HepG2 (cell line): ENCODE measurements around the gene JUND. TPM values are rescaled to one million over a fixed set of nuclear protein-coding genes. Genes with fewer than 3 reads are reported as not detected.

ENCODE experiments used
- ATAC-seq: fragments of 200-7000 bp; cut with Tn5 transposase; 3 replicates; pipeline ENCODE4 v1.9.1; 2020; ENCODE audit warnings: mild to moderate bottlenecking, moderate library complexity
- BruUV-seq: library from RNA; stranded (reverse); fragments of 400-500 nt; replicated peaks from 2 replicates; lab custom pipeline; 2021; lab: Mats Ljungman, UMichigan
- CTCF ChIA-PET: fragments of 300-600 bp; formaldehyde crosslinking; extraction: SDS; loops from one replicate; lab custom pipeline; 2021; ENCODE audit warnings: low total read pairs, inconsistent platforms, low intra/inter-chr PET ratio; lab: Yijun Ruan, JAX
- POLR2A ChIA-PET: fragments of 350-600 bp; sonication (Branson Sonifier 250); formaldehyde crosslinking; loops from one replicate; lab custom pipeline; 2020; ENCODE audit warnings: antibody characterized with exemption, inconsistent platforms; lab: Yijun Ruan, JAX
- DNase-seq: peaks from one replicate; pipeline ENCODE4 v3.0.0-alpha.2; 2015; ENCODE audit warnings: low spot score
- FAIRE-seq: peaks from 3 replicates; lab custom pipeline; 2011; peaks lifted over from hg19 to GRCh38; lab: Jason Lieb, UNC
- H2AFZ ChIP-seq: one replicate; pipeline ENCODE4 v1.6.1; 2011; ENCODE audit warnings: low read length, inconsistent platforms
- H3K27ac ChIP-seq: fragments of 300-600 bp; 3 replicates; pipeline ENCODE4 v1.8.0; 2011; ENCODE audit warnings: mixed run types, mild to moderate bottlenecking, mixed read lengths, low read length, inconsistent platforms; ENCODE audit not compliant: insufficient read depth; ENCODE audit errors: extremely low read length
- H3K27me3 ChIP-seq, 2 experiments: fragments of 200-600 bp in 1 of 2; 2 replicates in 1 of 2; 3 replicates in 1 of 2; pipeline versions ENCODE4 v1.6.0 to v1.8.0; 2011; ENCODE audit warnings: low read length in 2 of 2, mild to moderate bottlenecking in 2 of 2, moderate library complexity in 2 of 2, inconsistent platforms in 1 of 2; ENCODE audit not compliant: insufficient read depth in 2 of 2, control insufficient read depth in 1 of 2
- H3K36me3 ChIP-seq, 2 experiments: fragments of 200-600 bp in 1 of 2; replicated peaks in 1 of 2; 2 replicates in 1 of 2; 3 replicates in 1 of 2; pipeline versions ENCODE4 v1.5.1 to v1.8.0; 2011; ENCODE audit warnings: low read length in 2 of 2, inconsistent platforms in 1 of 2; ENCODE audit not compliant: insufficient read depth in 2 of 2, control insufficient read depth in 1 of 2
- H3K4me1 ChIP-seq: 2 replicates; pipeline ENCODE4 v1.5.1; 2012; ENCODE audit warnings: low read length, inconsistent platforms; ENCODE audit not compliant: insufficient read depth
- H3K4me2 ChIP-seq: 2 replicates; pipeline ENCODE4 v1.6.0; 2011; ENCODE audit warnings: low read depth, low read length, inconsistent platforms
- H3K4me3 ChIP-seq, 3 experiments: fragments of 200-600 bp in 1 of 3; sonication (generic), shearing (Covaris generic) in 1 of 3; replicated peaks in 1 of 3; 2 replicates each; pipeline ENCODE4 v1.5.1; 2011 to 2016; ENCODE audit warnings: low read length in 3 of 3, inconsistent platforms in 2 of 3, low read depth in 2 of 3, mild to moderate bottlenecking in 2 of 3, control low read depth in 1 of 3, mixed read lengths in 1 of 3; ENCODE audit not compliant: insufficient read depth in 1 of 3
- H3K79me2 ChIP-seq: one replicate; pipeline ENCODE4 v1.6.1; 2011; ENCODE audit warnings: low read length, inconsistent platforms; ENCODE audit not compliant: insufficient read depth
- H3K9ac ChIP-seq: 2 replicates; pipeline ENCODE4 v1.6.0; 2011; ENCODE audit warnings: mild to moderate bottlenecking, low read depth, low read length, inconsistent platforms; ENCODE audit not compliant: insufficient read depth
- H3K9me3 ChIP-seq: 2 replicates; pipeline ENCODE4 v1.5.1; 2012; ENCODE audit warnings: mild to moderate bottlenecking, low read length
- H4K20me1 ChIP-seq: 2 replicates; pipeline ENCODE4 v1.6.0; 2011; ENCODE audit warnings: inconsistent platforms, mild to moderate bottlenecking, low read length, moderate library complexity; ENCODE audit not compliant: insufficient read depth
- ERF ChIP-seq: IDR thresholded peaks from 2 replicates; pipeline ENCODE4 v1.6.1; 2018; ENCODE audit warnings: missing biosample characterization, missing genetic modification reagents
- HIVEP1 ChIP-seq: sonication (generic); formaldehyde crosslinking; IDR thresholded peaks from 2 replicates; pipeline ENCODE4 v1.4.0; 2020; ENCODE audit warnings: mild to moderate bottlenecking, missing genetic modification reagents
- KMT2A ChIP-seq: sonication (generic); formaldehyde crosslinking; IDR thresholded peaks from 2 replicates; pipeline ENCODE4 v1.4.0; 2020; ENCODE audit warnings: missing genetic modification reagents
- MTA1 ChIP-seq: sonication (generic); formaldehyde crosslinking; IDR thresholded peaks from 2 replicates; pipeline ENCODE4 v1.4.0; 2020; ENCODE audit warnings: missing genetic modification reagents, mild to moderate bottlenecking, borderline replicate concordance
- PAXIP1 ChIP-seq: sonication (generic); formaldehyde crosslinking; conservative IDR thresholded peaks from 2 replicates; pipeline ENCODE4 v1.4.0; 2020; ENCODE audit warnings: mild to moderate bottlenecking, missing genetic modification reagents, moderate library complexity
- SMARCC2 ChIP-seq: fragments of 450-650 bp; IDR thresholded peaks from 2 replicates; pipeline ENCODE4 v1.6.1; 2017; ENCODE audit warnings: antibody characterized with exemption, mild to moderate bottlenecking
- SP4 ChIP-seq: sonication (generic); formaldehyde crosslinking; IDR thresholded peaks from 2 replicates; pipeline ENCODE4 v1.8.1; 2023; ENCODE audit warnings: mild to moderate bottlenecking, missing genetic modification reagents
- ZNF121 ChIP-seq: sonication (generic); formaldehyde crosslinking; IDR thresholded peaks from 2 replicates; pipeline ENCODE4 v1.5.0; 2020; ENCODE audit warnings: mild to moderate bottlenecking, missing genetic modification reagents
- ZNF609 ChIP-seq: sonication (generic); formaldehyde crosslinking; IDR thresholded peaks from 2 replicates; pipeline ENCODE4 v1.4.0; 2020; ENCODE audit warnings: mild to moderate bottlenecking, missing genetic modification reagents, borderline replicate concordance
- ZNF644 ChIP-seq: IDR thresholded peaks from 2 replicates; pipeline ENCODE4 v1.6.1; 2016; ENCODE audit warnings: low read depth
- WGBS: methylation state at CpG from one replicate; pipeline ENCODE4 v1.1.6; 2017; ENCODE audit warnings: low lambda C conversion rate; 5-methylcytosine and 5-hydroxymethylcytosine counted together
- in situ Hi-C: cut with HindIII; loops from 2 replicates; pipeline ENCODE4 v1.10.0; 2017; ENCODE audit warnings: low pct_unique_long_range_greater_than_20kb; ENCODE audit not compliant: extremely low pct_ligation_motif_present
- intact Hi-C: fragments of 100-400 bp; cut with micrococcal nuclease; formaldehyde crosslinking; loops from one replicate; pipeline ENCODE4 v1.10.0; 2022; ENCODE audit not compliant: unreplicated experiment
- polyA plus RNA-seq, 8 experiments: library from polyadenylated mRNA; depleted of rRNA in 3 of 8; stranded (reverse) in 7 of 8; unstranded in 1 of 8; fragments of >200 nt; fragmentation: Illumina TruSeq in 4 of 8; extraction: Trizol in 4 of 8; gene quantifications; 2 replicates each; pipeline versions ENCODE4 v1.2.1 to v1.2.3, GENCODE V29; 2011 to 2016; ENCODE audit warnings: low read depth in 4 of 8, missing spikeins in 1 of 8, mixed read lengths in 1 of 8; ENCODE audit not compliant: insufficient read depth in 1 of 8
- total RNA-seq, 5 experiments: library from RNA; depleted of rRNA; stranded (reverse); fragments of >200 nt; fragmentation: Illumina TruSeq; extraction: Trizol; gene quantifications; 2 replicates each; pipeline ENCODE4 v1.2.3, GENCODE V29; 2016; ENCODE audit warnings: low read depth in 1 of 5

The JUND gene
- total and polyA plus RNA-seq, 2 of the 13 experiments (the other 11 are each of a cell fraction or from before 2014, with no cell fraction given), result 41.2 to 59.8 TPM

- Histone ChIP-seq H3K36me3 (peaks cover 5 to 24% of the 10 kb centered on the region in 2 experiments; a peak in 4 of 5 replicates), H3K27me3 (no peaks in the 10 kb centered on the region), H2AFZ (no peak overlapping the region), H4K20me1 (no peaks in the 10 kb centered on the region), H3K4me3 (no peak overlapping the region), H3K9me3 (no peaks in the 10 kb centered on the region), H3K79me2 (peaks cover 2% of the 10 kb centered on the region), H3K4me1 (peaks cover 93% of the 10 kb centered on the region), H3K4me2 (no peak overlapping the region)
- no peak for FAIRE-seq
- POLR2A ChIA-PET, result interaction anchor here (0.9 to 11.4 kb wide), 3 partner anchors 9 to 38 kb away, joined by 3 to 251 read pairs (median 6); partner anchors contain the start of gene LSM4
- intact Hi-C loops, result no loop called here
- in situ Hi-C loops, result no loop called here
- CTCF ChIA-PET, result no interaction called here
- no peak for DNase-seq
- BruUV-seq, result no TSS peak
- TF ChIP-seq ERF (CRISPR knock-in tag), result no peak
- TF ChIP-seq ZNF121 (CRISPR knock-in tag), result peak; percentile 54; the same call in 1 of the 2 replicates
- TF ChIP-seq, all 625 proteins: peak for 1
- 93% methylated on average over 3 of the region's 3 CpGs for WGBS
- H3K9ac ChIP-seq, result no peak overlapping the region
- H3K27ac ChIP-seq, result no peak overlapping the region
- no peak for ATAC-seq
Measured at GRCh38 chr19:18313398-18313797, 32.0 kb upstream of the JUND start.

GRCh38 chr19:18312092-18312534 lies 30.7 kb upstream of the JUND start:
- Histone ChIP-seq H4K20me1 (no peaks in the 10 kb centered on the region), H3K4me3 (no peak overlapping the region), H2AFZ (no peak overlapping the region), H3K27me3 (no peaks in the 10 kb centered on the region), H3K9me3 (no peaks in the 10 kb centered on the region), H3K27ac (peak overlapping the region; percentile 32), H3K9ac (no peak overlapping the region), H3K36me3 (peaks cover 6 to 29% of the 10 kb centered on the region in 2 experiments; a peak in 4 of 5 replicates), H3K4me2 (no peak overlapping the region), H3K4me1 (peaks cover 89% of the 10 kb centered on the region), H3K79me2 (peaks cover 2% of the 10 kb centered on the region)
- in situ Hi-C loops, result no loop called here
- WGBS, result 100% methylated on average over 8 of the region's 11 CpGs
- ChIA-PET CTCF (no interaction called here), POLR2A (interaction anchor here (1.0 to 11.4 kb wide), 4 partner anchors 9 to 31 kb away, joined by 3 to 251 read pairs (median 6); partner anchors contain the start of genes JUND and LSM4)
- no peak for DNase-seq
- intact Hi-C loops, result no loop called here
- no peak for FAIRE-seq
- BruUV-seq, result no TSS peak
- no peak; the same call in 2 of the 3 replicates for ATAC-seq
- TF ChIP-seq HIVEP1 (CRISPR knock-in tag), result peak; percentile 55; the same call in 1 of the 2 replicates
- no peak for TF ChIP-seq SP4 (CRISPR knock-in tag)
- peak; percentile 40; the same call in 1 of the 2 replicates for TF ChIP-seq ZNF609
- TF ChIP-seq SMARCC2, result no peak
- 0 out of 2 replicates have a peak, but pooled peaks have one; percentile 33 for TF ChIP-seq PAXIP1 (CRISPR knock-in tag)
- peak; percentile 78; the same call in 1 of the 2 replicates for TF ChIP-seq MTA1 (CRISPR knock-in tag)
- TF ChIP-seq ZNF644, result no peak
- TF ChIP-seq KMT2A, result no peak
